ENCODE data around the gene C1R. TPM values are rescaled to one million over a fixed set of nuclear protein-coding genes. Genes with fewer than 3 reads are reported as not detected.

Gene C1R
- total and polyA plus RNA-seq, 2 of the 8 experiments (the other 6 are each of a cell fraction or from before 2014, with no cell fraction given): 6.9 to 16.3 TPM

GRCh38 chr12:7081037-7081436 lies 11.2 kb downstream of the C1R start:
- no peak overlapping the region for H2BK20ac ChIP-seq (ENCODE audit: low read length)
- no peaks in the 10 kb centered on the region for H3K4me1 ChIP-seq (replicated peaks in 1 of 4; ENCODE audit: control insufficient read depth in 3 of 4, insufficient read depth in 4 of 4, low read length in 3 of 4)
- H3K9me3 ChIP-seq (ENCODE audit: insufficient read depth in 2 of 2, low read depth in 1 of 2, low read length in 1 of 2): peaks cover 0 to 3% of the 10 kb centered on the region in 2 experiments; a peak in 1 of 4 replicates
- WGBS, 2 experiments (ENCODE audit: extremely low coverage in 1 of 2, insufficient coverage in 1 of 2, insufficient read length in 1 of 2, insufficient replicate concordance in 2 of 2, low coverage in 1 of 2, low lambda C conversion rate in 2 of 2, missing lambda C conversion rate in 1 of 2): 96% methylated on average over 12 of the region's 14 CpGs; no CpG with 5 or more reads in 1 of the 2 experiments
- no peak overlapping the region for H2AFZ ChIP-seq (ENCODE audit: low read length)
- no peak overlapping the region for H3K23ac ChIP-seq (ENCODE audit: insufficient read length)
- peaks cover 0 to 9% (median 3%) of the 10 kb centered on the region in 4 experiments; a peak in 2 of 8 replicates for H3K36me3 ChIP-seq (ENCODE audit: control insufficient read depth in 2 of 4, insufficient read depth in 4 of 4, low read length in 3 of 4)
- no peaks in the 10 kb centered on the region for H3K27me3 ChIP-seq (replicated peaks in 1 of 4; ENCODE audit: control insufficient read depth in 3 of 4, extremely low read depth in 1 of 4, insufficient read depth in 3 of 4, low read length in 3 of 4)
- no peak overlapping the region for H2BK120ac ChIP-seq (replicated peaks; ENCODE audit: low read depth, low read length)
- no peak overlapping the region for H2AK5ac ChIP-seq (ENCODE audit: low read depth, low read length)
- H3K14ac ChIP-seq (ENCODE audit: insufficient read length): no peak overlapping the region
- H2BK5ac ChIP-seq (ENCODE audit: low read depth, low read length): no peak overlapping the region
- no peak overlapping the region for H2BK12ac ChIP-seq (ENCODE audit: low read depth, low read length)
- no peak overlapping the region for H3K4me2 ChIP-seq (ENCODE audit: insufficient read depth in 1 of 2, low read depth in 2 of 2, low read length in 2 of 2)
- no peak overlapping the region for H3K9ac ChIP-seq (replicated peaks in 1 of 4; ENCODE audit: extremely low read depth in 1 of 4, low read depth in 3 of 4, low read length in 3 of 4)
- no peak for DNase-seq (ENCODE audit: low read depth in 1 of 2, low spot score in 2 of 2)
- H4K5ac ChIP-seq (ENCODE audit: insufficient read length, low read depth, low read length): no peak overlapping the region
- no peak for TF ChIP-seq MAX (IDR thresholded peaks at IDR 0.05)
- no peak for TF ChIP-seq KDM4A (IDR thresholded peaks at IDR 0.05; ENCODE audit: low read depth, low read length, severe bottlenecking)
- no peak for TF ChIP-seq ASH2L (IDR thresholded peaks at IDR 0.05; ENCODE audit: low read length)
- TF ChIP-seq RBBP5 (IDR thresholded peaks at IDR 0.05; ENCODE audit: borderline replicate concordance, low read depth, low read length): no peak
- TF ChIP-seq POLR2A (IDR thresholded peaks at IDR 0.05; ENCODE audit: control extremely low read depth in 1 of 2, low read depth in 2 of 2, low read length in 2 of 2): no peak
- no peak for TF ChIP-seq USF2 (IDR thresholded peaks at IDR 0.05; ENCODE audit: low read length)
- TF ChIP-seq HDAC6 (IDR thresholded peaks at IDR 0.05; ENCODE audit: low read depth, low read length): no peak
- no peak for TF ChIP-seq POLR2AphosphoS5 (IDR thresholded peaks at IDR 0.05; ENCODE audit: low read depth, low read length)
- TF ChIP-seq SP4 (IDR thresholded peaks at IDR 0.05; ENCODE audit: low read length): no peak
- no peak for TF ChIP-seq CEBPB (IDR thresholded peaks at IDR 0.05; ENCODE audit: low read depth, low read length)
- no peak overlapping the region; the same call in 1 of the 2 replicates for H3K18ac ChIP-seq (ENCODE audit: extremely low read depth, low read length)
- H3K4ac ChIP-seq (replicated peaks; ENCODE audit: insufficient read length, low read depth, low read length): no peak overlapping the region
- no peak overlapping the region for H4K8ac ChIP-seq (ENCODE audit: extremely low read depth, insufficient read depth, low read length)
- no peak overlapping the region for H3K27ac ChIP-seq (ENCODE audit: low read depth, low read length)
- H3K56ac ChIP-seq (replicated peaks; ENCODE audit: insufficient read length, low read depth, low read length): no peak overlapping the region
- H2BK15ac ChIP-seq (ENCODE audit: low read length): no peak overlapping the region
- peaks cover 0 to 14% of the 10 kb centered on the region in 2 experiments for H4K20me1 ChIP-seq (replicated peaks in 1 of 2; ENCODE audit: control insufficient read depth in 1 of 2, insufficient read depth in 2 of 2, low read length in 2 of 2)
- peaks cover 16% of the 10 kb centered on the region; the same call in 1 of the 2 replicates for H3K23me2 ChIP-seq (ENCODE audit: low read depth, low read length)
- ChIA-PET CTCF (ENCODE audit: partially characterized antibody) (interaction anchor here (0.6 to 2.9 kb wide), 3 partner anchors 8 to 28 kb away, joined by 3 to 20 read pairs (median 5); partner anchors contain the start of gene C1RL), POLR2A (ENCODE audit: partially characterized antibody) (interaction anchor here (0.8 to 1.2 kb wide), 4 partner anchors 8 to 108 kb away, joined by 3 to 4 read pairs (median 3); no protein-coding TSS in a partner anchor)
- no peak for FAIRE-seq
- H3K79me1 ChIP-seq (ENCODE audit: low read depth, low read length): no peaks in the 10 kb centered on the region
- H4K91ac ChIP-seq (replicated peaks; ENCODE audit: insufficient read length, low read length): no peak overlapping the region
- no peaks in the 10 kb centered on the region for H3K79me2 ChIP-seq (ENCODE audit: control insufficient read depth in 1 of 2, insufficient read depth in 2 of 2, low read length in 2 of 2)
- no peak overlapping the region for H3K4me3 ChIP-seq (ENCODE audit: extremely low read depth in 1 of 4, insufficient read depth in 2 of 4, low read depth in 3 of 4, low read length in 4 of 4)
